Mesenchymal stem cell (in vitro differentiated cells and primary cell): Measurements from ENCODE around the gene ADAMTS19.

Source experiments
- DNase-seq: peaks from one replicate; pipeline ENCODE4 v3.0.0-alpha.2; 2013
- H2AFZ ChIP-seq: one replicate; pipeline ENCODE4 v1.6.1; 2013; ENCODE audit warnings: low read depth, mild to moderate bottlenecking, control low read depth, inconsistent platforms, low read length, moderate library complexity
- H2AK5ac ChIP-seq: 2 replicates; pipeline ENCODE4 v1.6.1; 2013; ENCODE audit warnings: low read length, moderate library complexity, mild to moderate bottlenecking, inconsistent platforms; ENCODE audit not compliant: severe bottlenecking
- H2BK120ac ChIP-seq: one replicate; pipeline ENCODE4 v1.6.1; 2013; ENCODE audit warnings: low read depth, mild to moderate bottlenecking, inconsistent platforms, low read length, moderate library complexity
- H2BK12ac ChIP-seq, 2 experiments: one replicate each; pipeline ENCODE4 v1.6.1; 2013; ENCODE audit warnings: inconsistent platforms in 2 of 2, low read length in 2 of 2, mild to moderate bottlenecking in 2 of 2, moderate library complexity in 2 of 2, control low read depth in 1 of 2
- H2BK15ac ChIP-seq: one replicate; pipeline ENCODE4 v1.6.1; 2013; ENCODE audit warnings: mild to moderate bottlenecking, low read depth, inconsistent platforms; ENCODE audit not compliant: poor library complexity, severe bottlenecking
- H2BK5ac ChIP-seq: 2 replicates; pipeline ENCODE4 v1.6.1; 2013; ENCODE audit warnings: low read depth, mild to moderate bottlenecking, low read length, control low read depth, inconsistent platforms; ENCODE audit not compliant: poor library complexity, severe bottlenecking
- H3K14ac ChIP-seq, 2 experiments: one replicate each; pipeline ENCODE4 v1.6.1; 2013; ENCODE audit warnings: inconsistent platforms in 2 of 2, low read length in 2 of 2, control low read depth in 1 of 2, mild to moderate bottlenecking in 1 of 2, moderate library complexity in 1 of 2
- H3K18ac ChIP-seq, 2 experiments: one replicate each; pipeline ENCODE4 v1.6.1; 2013; ENCODE audit warnings: inconsistent platforms in 2 of 2, low read length in 2 of 2, control low read depth in 1 of 2, low read depth in 1 of 2, mild to moderate bottlenecking in 1 of 2
- H3K23ac ChIP-seq, 2 experiments: one replicate each; pipeline ENCODE4 v1.6.1; 2013; ENCODE audit warnings: inconsistent platforms in 2 of 2, low read length in 2 of 2, mild to moderate bottlenecking in 2 of 2, moderate library complexity in 2 of 2, control low read depth in 1 of 2
- H3K27ac ChIP-seq: 2 replicates; pipeline ENCODE4 v1.5.1; 2013; ENCODE audit warnings: mild to moderate bottlenecking, moderate library complexity, low read length, control low read depth, inconsistent platforms; ENCODE audit not compliant: poor library complexity, severe bottlenecking
- H3K27me3 ChIP-seq, 2 experiments: 2 replicates each; pipeline versions ENCODE4 v1.6.1 to v1.7.0; 2013; ENCODE audit warnings: low read length in 2 of 2, mild to moderate bottlenecking in 2 of 2, moderate library complexity in 2 of 2, control low read depth in 1 of 2, inconsistent platforms in 1 of 2; ENCODE audit not compliant: control insufficient read depth in 1 of 2, insufficient read depth in 1 of 2
- H3K36me3 ChIP-seq, 2 experiments: 2 replicates each; pipeline versions ENCODE4 v1.6.1 to v1.7.0; 2013; ENCODE audit warnings: low read length in 2 of 2, control low read depth in 1 of 2, inconsistent platforms in 1 of 2, low read depth in 1 of 2, mild to moderate bottlenecking in 1 of 2; ENCODE audit not compliant: insufficient read depth in 2 of 2, control insufficient read depth in 1 of 2
- H3K4ac ChIP-seq, 2 experiments: one replicate each; pipeline ENCODE4 v1.6.1; 2013; ENCODE audit warnings: inconsistent platforms in 2 of 2, low read length in 2 of 2, mild to moderate bottlenecking in 2 of 2, moderate library complexity in 2 of 2, control low read depth in 1 of 2, low read depth in 1 of 2
- H3K4me1 ChIP-seq: 2 replicates; pipeline ENCODE4 v1.6.1; 2013; ENCODE audit warnings: low read depth, low read length, control low read depth; ENCODE audit not compliant: control insufficient read depth, insufficient read depth
- H3K4me2 ChIP-seq: 2 replicates; pipeline ENCODE4 v1.6.1; 2013; ENCODE audit warnings: low read length, mild to moderate bottlenecking, inconsistent platforms; ENCODE audit not compliant: poor library complexity, severe bottlenecking
- H3K4me3 ChIP-seq, 2 experiments: 2 replicates each; pipeline versions ENCODE4 v1.5.1 to v1.7.0; 2013; ENCODE audit warnings: low read length in 2 of 2, mild to moderate bottlenecking in 2 of 2, control low read depth in 1 of 2, low read depth in 1 of 2; ENCODE audit not compliant: insufficient read depth in 1 of 2
- H3K79me1 ChIP-seq: replicated peaks from 2 replicates; pipeline ENCODE4 v1.6.1; 2013; ENCODE audit warnings: mild to moderate bottlenecking, control low read depth, low read length, inconsistent platforms; ENCODE audit not compliant: poor library complexity, severe bottlenecking
- H3K9ac ChIP-seq: 2 replicates; pipeline ENCODE4 v1.7.0; 2013; ENCODE audit warnings: mild to moderate bottlenecking, low read length, moderate library complexity
- H3K9me3 ChIP-seq: 2 replicates; pipeline ENCODE4 v1.7.0; 2013; ENCODE audit warnings: mild to moderate bottlenecking, low read length; ENCODE audit not compliant: control insufficient read depth
- H4K8ac ChIP-seq: one replicate; pipeline ENCODE4 v1.6.1; 2013; ENCODE audit warnings: inconsistent platforms, mild to moderate bottlenecking, low read length, moderate library complexity
- H4K91ac ChIP-seq: one replicate; pipeline ENCODE4 v1.6.1; 2013; ENCODE audit warnings: mild to moderate bottlenecking, low read length, inconsistent platforms
- WGBS: methylation state at CpG from one replicate; pipeline ENCODE4 v1.1.7; 2013; ENCODE audit warnings: mixed read lengths; 5-methylcytosine and 5-hydroxymethylcytosine counted together

Gene ADAMTS19

GRCh38 chr5:129743541-129744187 lies 283.6 kb downstream of the ADAMTS19 start:
- H2BK5ac ChIP-seq = no peak overlapping the region
- H2BK15ac ChIP-seq = no peak overlapping the region
- H3K23ac ChIP-seq = no peak overlapping the region
- H2BK12ac ChIP-seq = no peak overlapping the region
- no peaks in the 10 kb centered on the region for H3K4me1 ChIP-seq
- H4K8ac ChIP-seq = no peak overlapping the region
- no peak overlapping the region for H3K14ac ChIP-seq
- no peak overlapping the region for H2AK5ac ChIP-seq
- H4K91ac ChIP-seq = no peak overlapping the region
- no peaks in the 10 kb centered on the region for H3K79me1 ChIP-seq
- H3K36me3 ChIP-seq = no peaks in the 10 kb centered on the region
- 100% methylated on average over 1 of the region's 2 CpGs for WGBS
- H3K4me3 ChIP-seq = no peak overlapping the region
- H3K27ac ChIP-seq = no peak overlapping the region
- H3K9ac ChIP-seq = no peak overlapping the region
- no peaks in the 10 kb centered on the region for H3K27me3 ChIP-seq
- H3K9me3 ChIP-seq = no peaks in the 10 kb centered on the region
- H3K18ac ChIP-seq = no peak overlapping the region
- no peak overlapping the region for H2BK120ac ChIP-seq
- H3K4me2 ChIP-seq = no peak overlapping the region
- DNase-seq = no peak
- H3K4ac ChIP-seq = no peak overlapping the region
- no peak overlapping the region for H2AFZ ChIP-seq

GRCh38 chr5:129745997-129746396 lies 285.9 kb downstream of the ADAMTS19 start:
- Histone ChIP-seq H3K14ac (no peak overlapping the region), H2BK5ac (no peak overlapping the region), H2AFZ (no peak overlapping the region), H3K23ac (no peak overlapping the region), H3K79me1 (no peaks in the 10 kb centered on the region), H3K18ac (no peak overlapping the region), H2BK12ac (no peak overlapping the region), H2AK5ac (no peak overlapping the region), H4K8ac (peak overlapping the region; percentile 58), H3K4me2 (no peak overlapping the region), H3K4ac (no peak overlapping the region), H2BK120ac (no peak overlapping the region), H3K4me3 (no peak overlapping the region), H3K27ac (no peak overlapping the region), H3K36me3 (no peaks in the 10 kb centered on the region), H3K9me3 (no peaks in the 10 kb centered on the region), H3K4me1 (no peaks in the 10 kb centered on the region), H3K9ac (no peak overlapping the region), H3K27me3 (no peaks in the 10 kb centered on the region), H4K91ac (no peak overlapping the region), H2BK15ac (no peak overlapping the region)
- DNase-seq = no peak
- 100% methylated on average over 1 of the region's 4 CpGs for WGBS

- WGBS = 43% methylated on average over 2 of the region's 2 CpGs
- no peak overlapping the region for H2BK120ac ChIP-seq
- H3K79me1 ChIP-seq = no peaks in the 10 kb centered on the region
Observed at GRCh38 chr5:129746876-129747275, 286.8 kb downstream of the ADAMTS19 start.

GRCh38 chr5:129747572-129748407 lies 287.7 kb downstream of the ADAMTS19 start, which contains the start of gene MINAR2:
MINAR2 (plus strand) TSS chr5:129748094; CDS start chr5:129748191, 97 bp downstream.
- WGBS = 96% methylated on average over 12 of the region's 13 CpGs
- H2BK12ac ChIP-seq = no peak within 1 kb of the TSS
- H3K14ac ChIP-seq = no peak within 1 kb of the TSS

More at GRCh38 chr5:129746876-129747275, 286.8 kb downstream of the ADAMTS19 start:
- H3K14ac ChIP-seq = no peak overlapping the region
- no peak overlapping the region for H3K23ac ChIP-seq
- no peak overlapping the region for H3K27ac ChIP-seq
- DNase-seq = peak; percentile 50
- H2BK5ac ChIP-seq = no peak overlapping the region
- H3K4me2 ChIP-seq = no peak overlapping the region
- no peaks in the 10 kb centered on the region for H3K36me3 ChIP-seq
- no peaks in the 10 kb centered on the region for H3K27me3 ChIP-seq
- no peak overlapping the region for H3K4ac ChIP-seq
- no peak overlapping the region for H3K18ac ChIP-seq
- H3K9ac ChIP-seq = no peak overlapping the region
- H2AK5ac ChIP-seq = no peak overlapping the region
- no peak overlapping the region for H2BK15ac ChIP-seq
- H3K4me3 ChIP-seq = no peak overlapping the region
- no peak overlapping the region for H4K8ac ChIP-seq
- no peak overlapping the region for H4K91ac ChIP-seq
- no peaks in the 10 kb centered on the region for H3K4me1 ChIP-seq
- no peak overlapping the region for H2BK12ac ChIP-seq
- no peak overlapping the region for H2AFZ ChIP-seq
- H3K9me3 ChIP-seq = no peaks in the 10 kb centered on the region

More at GRCh38 chr5:129747572-129748407, 287.7 kb downstream of the ADAMTS19 start, which contains the start of gene MINAR2:
- Histone ChIP-seq H3K27ac (no peak within 1 kb of the TSS), H3K18ac (no peak within 1 kb of the TSS), H3K4me1 (no peaks in the 10 kb centered on the region), H4K91ac (no peak within 1 kb of the TSS), H3K79me1 (no peaks in the 10 kb centered on the region), H3K4me2 (no peak within 1 kb of the TSS), H4K8ac (no peak within 1 kb of the TSS), H2BK15ac (no peak within 1 kb of the TSS), H3K9ac (no peak within 1 kb of the TSS), H3K27me3 (no peaks in the 10 kb centered on the region), H3K4me3 (no peak within 1 kb of the TSS), H2BK120ac (no peak within 1 kb of the TSS), H2AK5ac (no peak within 1 kb of the TSS), H2AFZ (no peak within 1 kb of the TSS), H3K4ac (no peak within 1 kb of the TSS), H3K36me3 (no peaks in the 10 kb centered on the region), H3K9me3 (no peaks in the 10 kb centered on the region), H3K23ac (no peak within 1 kb of the TSS), H2BK5ac (no peak within 1 kb of the TSS)
- DNase-seq = no peak
